ENCODE measurements around the gene ALDH3B1. TPM values are rescaled to one million over a fixed set of nuclear protein-coding genes. Genes with fewer than 3 reads are reported as not detected.

ALDH3B1 gene
- polyA plus RNA-seq, 1 donor from 2014 or later: not detected

Small RNA genes lying within 50 kb of the gene (small RNA-seq; reads per million reads assigned to genes)
- 0 reads per million in 3 experiments for gene MIR6753

Other genes with a start within 250 kb of the ALDH3B1 start
- gene UNC93B1, start 6.2 kb upstream of the ALDH3B1 start, polyA plus RNA-seq: 0.19 and 0.30 TPM in 2 replicates
- 169 and 188 TPM in 2 replicates for gene NDUFS8, start 20.4 kb downstream of the ALDH3B1 start, polyA plus RNA-seq
- gene TCIRG1, start 28.7 kb downstream of the ALDH3B1 start, polyA plus RNA-seq: 1.8 and 2.2 TPM in 2 replicates
- 89.3 and 90.0 TPM in 2 replicates for gene CHKA, start 111.1 kb downstream of the ALDH3B1 start, polyA plus RNA-seq
- gene KMT5B, start 203.0 kb downstream of the ALDH3B1 start, polyA plus RNA-seq: 96.8 and 107 TPM in 2 replicates